NCI-H69 (cell line): Measurements from ENCODE around the gene ITPRIPL2.

ENCODE experiments used
- DNase-seq: peaks from one replicate; lab custom pipeline; 2025; lab: John Stamatoyannopoulos, UW

The ITPRIPL2 gene

DNA sequence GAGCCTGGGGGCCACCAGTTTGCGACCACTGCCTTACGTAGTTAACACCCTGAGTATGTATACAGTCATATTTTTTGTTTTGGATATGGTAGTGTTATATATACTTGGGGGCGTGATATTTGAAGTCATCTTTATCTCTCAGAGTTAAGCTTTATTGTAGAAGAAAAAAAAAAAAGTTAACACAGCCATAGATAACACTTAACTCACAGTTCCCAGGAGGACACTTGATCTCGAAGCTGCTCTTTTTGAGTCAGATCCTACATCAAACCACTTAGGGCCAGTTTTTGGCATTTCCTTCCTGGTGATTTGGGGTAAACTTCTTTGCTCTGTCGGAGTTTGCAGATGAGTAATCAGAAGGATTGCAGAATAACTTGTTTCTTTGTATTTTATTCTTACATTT lies 5.8 kb downstream of the ITPRIPL2 start:
- DNase-seq, result no peak

DNA sequence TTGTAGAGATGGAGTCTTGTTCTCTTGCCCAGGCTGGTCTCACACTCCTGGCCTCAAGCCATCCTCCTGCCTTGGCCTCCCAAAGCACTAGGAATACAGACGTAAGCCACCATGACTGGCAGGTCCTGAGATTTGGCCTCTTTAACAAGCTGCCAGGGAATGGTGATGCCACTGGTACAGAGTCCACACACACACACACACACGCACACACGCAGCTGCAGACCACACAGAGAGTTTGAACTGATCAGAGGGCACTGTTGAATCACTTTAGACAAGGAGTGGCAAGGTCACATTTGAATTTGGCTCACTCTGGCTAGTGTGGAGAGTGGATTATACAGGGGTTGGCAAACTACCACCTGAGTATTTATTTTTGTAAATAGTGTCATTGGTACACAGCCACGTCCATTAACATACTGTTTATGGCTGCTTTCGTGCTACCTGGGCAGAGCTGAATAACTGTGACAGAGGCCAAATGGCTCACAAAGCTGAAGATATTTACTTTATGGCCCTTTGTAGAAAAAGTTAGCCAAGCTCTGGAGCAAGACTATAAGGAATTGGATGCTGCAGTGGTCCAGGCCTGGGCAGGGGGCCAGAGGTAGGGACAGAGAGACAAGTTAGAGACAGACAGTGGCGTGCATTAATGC lies 9.9 kb downstream of the ITPRIPL2 start:
- peak; percentile 28 for DNase-seq

DNA sequence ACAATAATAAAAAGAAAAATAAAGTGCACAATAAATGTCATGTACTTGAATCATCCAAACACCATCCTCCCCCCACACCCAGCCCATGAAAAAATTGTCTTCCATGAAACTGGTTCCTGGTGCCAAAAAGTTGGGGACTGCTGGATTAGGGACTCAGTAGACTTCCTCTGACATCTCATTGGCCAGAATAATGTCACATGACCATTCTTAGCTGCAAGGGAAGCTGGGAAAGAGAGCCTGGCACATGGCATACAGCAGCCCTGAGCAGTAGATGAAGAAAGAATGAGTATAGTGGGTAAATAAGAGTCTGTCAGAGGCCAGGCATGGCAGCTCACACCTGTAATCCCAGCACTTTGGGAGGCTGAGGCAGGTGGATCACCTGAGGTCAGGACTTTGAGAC lies 12.5 kb downstream of the ITPRIPL2 start:
- DNase-seq, result no peak

DNA sequence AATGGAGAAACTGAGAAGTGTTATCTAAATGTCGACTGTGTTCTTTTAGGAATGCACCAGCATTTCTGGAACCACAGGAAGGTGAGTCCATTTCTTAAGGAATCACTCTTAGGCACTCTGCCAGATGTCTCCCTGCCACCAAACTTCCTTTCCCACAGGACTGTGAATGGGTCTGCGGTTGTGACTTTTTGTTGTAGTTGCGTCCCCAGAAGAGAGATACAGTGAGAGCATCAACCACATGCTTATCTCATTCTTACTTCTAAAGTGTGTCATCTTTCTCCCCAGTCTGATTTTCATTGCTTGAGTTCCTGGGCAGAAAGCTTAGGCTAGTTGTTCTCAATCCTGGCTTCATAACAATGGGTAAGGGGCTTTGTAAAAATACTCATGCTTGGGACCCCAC lies 13.4 kb downstream of the ITPRIPL2 start:
- DNase-seq, result no peak

DNA sequence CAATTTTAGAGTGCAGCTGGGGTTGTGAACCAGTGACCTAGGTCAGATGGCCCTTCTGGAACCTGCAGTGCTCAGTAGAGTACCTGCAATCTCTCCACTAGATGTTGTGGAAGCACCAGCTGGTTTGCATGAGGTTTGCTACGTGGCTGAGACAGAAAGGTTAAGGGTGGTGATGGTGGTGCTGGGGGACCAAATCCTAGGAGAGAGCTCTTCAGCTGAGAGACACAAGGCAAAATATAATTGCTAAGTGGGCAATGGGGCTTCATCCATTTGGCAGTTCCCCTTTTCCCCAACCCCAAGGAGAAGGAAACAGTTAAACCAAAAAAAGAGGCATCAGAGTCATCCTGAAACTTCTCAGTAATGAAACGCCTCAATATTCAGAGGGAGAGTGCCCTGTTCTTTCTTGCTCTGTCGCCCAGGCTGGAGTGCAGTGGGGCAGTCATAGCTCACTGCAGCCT lies 13.9 kb downstream of the ITPRIPL2 start:
- no peak for DNase-seq

DNA sequence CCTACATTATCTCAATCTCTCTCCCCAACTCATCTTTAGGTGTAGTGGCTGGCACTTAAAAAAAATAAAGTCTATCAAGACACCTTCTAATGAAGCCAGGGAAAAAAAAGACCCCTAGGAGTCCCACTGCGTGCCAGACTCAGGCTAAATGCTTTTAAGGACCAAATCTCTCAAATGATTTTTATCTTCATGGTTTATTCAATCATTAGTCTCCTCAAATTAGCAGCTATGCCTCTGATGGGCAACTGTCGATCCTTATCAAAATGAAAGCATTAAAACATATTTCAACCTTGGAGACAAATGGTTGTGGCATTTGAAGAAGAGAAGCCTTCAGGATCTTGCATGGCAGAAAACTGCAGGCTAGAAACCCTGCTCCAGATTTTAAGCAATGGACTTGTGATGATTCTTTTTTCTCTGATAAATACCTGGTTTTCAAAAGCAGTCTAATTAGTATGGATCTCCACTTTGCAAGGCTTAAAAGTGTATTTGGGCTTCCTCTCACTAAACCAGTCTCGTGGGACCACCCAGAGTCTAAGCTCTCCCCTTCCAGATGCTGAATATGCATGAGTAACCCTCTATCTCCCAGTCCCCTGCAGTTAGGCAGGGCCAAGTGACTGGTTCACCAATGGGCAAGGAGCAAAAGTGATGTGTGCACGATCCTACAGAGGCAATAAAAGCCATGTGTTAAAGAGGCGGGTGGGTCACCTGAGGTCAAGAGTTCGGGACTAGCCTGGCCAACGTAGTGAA lies 14.9 kb downstream of the ITPRIPL2 start:
- DNase-seq, result peak; percentile 36

DNA sequence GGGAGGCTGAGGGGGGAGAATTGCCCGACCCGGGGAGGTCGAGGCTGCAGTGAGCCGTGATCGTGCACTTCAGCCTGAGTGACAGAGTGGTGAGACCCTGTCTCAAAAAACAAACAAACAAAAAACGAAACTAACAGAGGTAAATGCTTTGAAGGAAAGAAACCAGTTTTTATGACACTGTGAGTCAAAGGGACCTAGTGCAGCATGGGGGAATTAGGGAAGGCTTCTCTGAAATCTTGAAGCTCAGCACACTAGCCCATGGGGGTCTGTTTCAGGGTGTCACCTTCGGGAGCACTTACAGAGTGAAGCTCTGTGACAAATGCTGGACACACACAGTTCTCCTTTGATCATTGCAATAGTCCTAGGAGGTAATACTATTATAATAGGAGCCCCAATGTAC lies 16.6 kb downstream of the ITPRIPL2 start:
- DNase-seq, result no peak

DNA sequence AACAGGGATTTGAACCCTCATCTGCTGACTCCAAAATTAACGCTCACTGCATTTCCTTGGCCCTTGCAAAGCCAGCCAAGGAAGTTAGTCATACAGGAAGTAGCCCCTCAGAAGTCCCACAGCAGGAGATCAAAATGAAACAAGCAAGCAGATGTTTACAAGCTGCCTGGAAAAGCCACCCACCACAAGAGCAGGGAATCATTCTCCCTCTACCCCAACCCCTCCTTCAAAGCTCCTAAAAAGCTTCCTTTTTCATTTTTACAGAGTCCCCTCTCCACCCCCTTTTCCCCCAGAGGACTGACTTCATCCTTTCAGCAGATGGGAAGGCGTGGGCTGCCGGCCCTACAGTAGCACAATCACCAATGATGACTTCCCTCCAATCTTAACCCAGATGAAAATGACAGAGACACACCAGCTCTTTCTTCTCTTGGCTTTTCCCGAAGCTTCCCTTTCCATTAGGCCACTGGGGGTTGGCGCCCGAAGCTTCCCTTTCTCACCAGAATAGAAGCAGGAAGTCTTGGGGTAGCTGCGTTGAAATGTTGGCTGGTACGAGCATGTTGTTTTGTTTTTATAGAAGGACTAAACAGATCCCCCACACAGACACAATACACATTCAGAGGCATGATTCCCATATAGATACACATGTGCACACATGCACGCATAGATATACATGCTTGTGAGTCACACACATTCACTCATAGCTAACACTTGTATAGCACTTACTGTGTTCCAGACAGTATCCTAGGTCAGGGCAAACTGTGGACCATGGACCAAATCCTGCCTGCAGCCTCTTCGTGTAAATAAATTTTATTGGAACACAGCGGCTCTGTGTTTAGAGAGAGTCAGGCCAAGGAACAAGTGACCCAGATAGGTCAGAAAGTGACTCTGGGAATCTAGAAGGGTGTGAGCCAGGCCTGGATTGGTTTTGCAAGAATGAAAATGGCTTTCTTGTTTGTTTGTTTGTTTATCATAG lies 17.4 kb downstream of the ITPRIPL2 start:
- peak; percentile 97 for DNase-seq

DNA sequence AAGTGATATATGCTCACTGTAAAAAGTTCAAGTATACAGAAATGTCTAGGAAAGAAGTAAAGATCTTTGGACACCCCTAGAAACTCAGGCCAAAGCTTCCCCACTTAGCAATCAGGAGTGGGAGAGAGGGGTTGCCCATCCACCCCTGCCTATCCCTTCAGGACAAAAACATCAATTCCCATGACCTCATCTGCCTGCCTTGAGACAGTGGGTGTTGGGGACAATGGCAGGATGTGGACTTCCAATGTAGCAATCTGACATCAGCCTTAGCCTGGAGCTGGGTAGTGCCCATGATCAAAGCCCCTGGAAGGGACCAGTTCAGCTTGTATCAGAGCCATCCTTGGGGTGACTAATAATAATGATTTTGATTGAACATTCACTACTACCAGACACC lies 18.1 kb downstream of the ITPRIPL2 start:
- DNase-seq, result peak; percentile 62

DNA sequence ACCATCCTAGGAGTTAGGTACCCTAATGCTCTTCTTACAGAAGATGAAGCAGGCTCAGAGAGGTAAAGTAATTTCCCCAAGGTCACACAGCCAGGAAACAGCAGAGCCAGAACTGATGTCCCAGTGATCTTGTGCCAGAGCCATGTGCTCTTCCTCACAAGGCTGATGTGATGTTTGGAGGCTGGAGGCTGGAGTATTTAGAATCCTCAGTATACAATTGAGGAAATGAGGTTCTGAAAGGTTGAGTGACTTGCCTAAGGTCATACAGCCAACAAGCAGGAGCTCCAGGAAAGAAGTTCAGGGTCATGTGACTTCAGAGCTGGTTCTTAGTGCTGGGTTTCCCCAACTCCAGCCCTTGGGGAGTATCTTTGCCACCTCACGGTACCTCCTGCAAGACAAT lies 18.5 kb downstream of the ITPRIPL2 start:
- DNase-seq, result no peak

DNA sequence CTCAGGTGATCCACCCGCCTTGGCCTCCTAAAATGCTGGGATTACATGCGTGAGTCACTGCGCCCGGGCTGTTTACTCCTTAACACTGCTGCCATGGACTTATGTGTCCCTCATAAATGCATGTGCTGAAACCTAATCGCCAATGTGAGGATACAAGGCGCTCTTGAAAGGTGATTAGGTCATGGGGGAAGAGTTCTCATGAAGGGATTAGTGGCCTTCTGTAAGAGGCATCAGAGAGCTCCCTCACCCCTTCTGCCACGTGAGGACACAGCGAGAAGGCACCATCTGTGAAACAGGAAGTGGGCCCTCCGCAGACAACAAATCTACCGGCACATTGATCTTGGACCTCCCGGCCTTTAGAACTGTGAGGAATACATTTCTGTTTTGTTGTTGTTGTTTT lies 19.1 kb downstream of the ITPRIPL2 start:
- peak; percentile 23 for DNase-seq

DNA sequence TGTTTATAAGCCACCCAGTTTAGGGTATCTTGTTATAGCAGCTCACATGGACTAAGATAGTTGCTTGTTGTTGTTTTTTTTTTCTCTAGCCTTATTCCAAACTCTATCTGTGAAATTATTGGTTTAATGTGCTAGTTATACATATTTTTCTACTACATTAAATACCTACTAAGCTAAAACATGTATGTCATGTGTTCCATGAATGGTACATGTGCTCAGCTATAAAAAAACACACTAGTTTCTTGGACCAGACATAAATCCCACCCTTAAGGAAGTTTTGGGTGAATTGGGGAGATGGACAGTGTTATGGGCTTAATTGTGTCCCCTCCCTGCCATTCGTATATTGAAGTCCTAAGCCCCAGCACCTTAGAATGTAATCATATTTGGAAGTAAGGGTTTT lies 19.8 kb downstream of the ITPRIPL2 start:
- DNase-seq, result no peak

DNA sequence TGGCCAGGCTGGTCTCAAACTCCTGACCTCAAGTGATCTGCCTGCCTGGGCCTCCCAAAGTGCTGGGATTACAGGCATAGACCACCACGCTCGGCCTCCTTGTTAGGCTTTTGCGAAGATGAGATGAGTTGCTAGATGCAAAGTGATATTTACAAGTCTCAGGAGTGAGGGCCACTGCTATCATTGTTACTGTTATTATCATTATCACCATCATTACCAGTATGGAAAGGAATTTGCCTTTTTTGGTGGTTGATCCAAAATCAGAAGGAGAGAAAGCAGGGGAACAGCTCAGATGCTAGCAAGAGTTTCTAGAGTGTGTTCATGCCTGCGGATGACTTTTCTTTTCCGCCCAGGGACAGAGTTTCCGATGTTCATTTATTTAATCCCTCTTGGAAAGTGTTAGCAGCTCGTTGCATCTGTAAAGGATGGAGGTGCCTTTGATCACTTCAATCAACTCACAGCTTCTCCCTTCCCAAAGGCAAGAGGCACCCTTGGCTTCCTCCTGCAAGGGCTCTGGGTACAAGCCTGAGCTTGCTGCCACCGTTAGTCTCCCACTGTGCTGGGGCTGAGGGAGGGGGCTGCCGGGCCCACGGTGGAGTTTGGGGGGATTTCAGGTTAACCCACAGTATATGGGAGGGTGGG lies 21.6 kb downstream of the ITPRIPL2 start:
- peak; percentile 70 for DNase-seq

DNA sequence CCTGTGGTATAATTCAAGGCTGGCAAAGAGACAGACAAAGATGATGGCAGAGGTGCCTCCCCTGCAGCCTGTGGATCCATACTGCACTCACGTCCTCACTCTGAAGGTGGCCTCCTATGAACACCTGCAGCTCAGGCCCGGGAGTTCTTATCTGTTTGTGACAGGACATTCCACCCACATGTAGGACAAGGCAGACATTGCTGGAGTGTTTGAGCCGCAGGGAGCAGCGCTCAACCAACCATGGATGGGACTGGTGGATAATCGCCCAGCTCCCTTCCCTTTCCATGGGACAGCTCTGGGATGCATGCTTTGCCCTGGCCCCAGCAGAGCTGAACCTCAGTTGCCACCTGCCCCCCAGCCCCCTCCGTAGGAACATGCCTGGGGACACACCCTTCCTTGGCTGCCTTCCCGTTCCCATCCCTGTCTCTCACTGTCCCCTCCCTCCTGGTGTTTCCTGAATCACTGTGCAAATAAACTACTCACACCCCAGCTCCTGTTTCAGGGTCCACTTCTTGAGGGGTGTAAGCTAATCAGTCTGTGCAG lies 22.2 kb downstream of the ITPRIPL2 start:
- DNase-seq, result peak; percentile 94

DNA sequence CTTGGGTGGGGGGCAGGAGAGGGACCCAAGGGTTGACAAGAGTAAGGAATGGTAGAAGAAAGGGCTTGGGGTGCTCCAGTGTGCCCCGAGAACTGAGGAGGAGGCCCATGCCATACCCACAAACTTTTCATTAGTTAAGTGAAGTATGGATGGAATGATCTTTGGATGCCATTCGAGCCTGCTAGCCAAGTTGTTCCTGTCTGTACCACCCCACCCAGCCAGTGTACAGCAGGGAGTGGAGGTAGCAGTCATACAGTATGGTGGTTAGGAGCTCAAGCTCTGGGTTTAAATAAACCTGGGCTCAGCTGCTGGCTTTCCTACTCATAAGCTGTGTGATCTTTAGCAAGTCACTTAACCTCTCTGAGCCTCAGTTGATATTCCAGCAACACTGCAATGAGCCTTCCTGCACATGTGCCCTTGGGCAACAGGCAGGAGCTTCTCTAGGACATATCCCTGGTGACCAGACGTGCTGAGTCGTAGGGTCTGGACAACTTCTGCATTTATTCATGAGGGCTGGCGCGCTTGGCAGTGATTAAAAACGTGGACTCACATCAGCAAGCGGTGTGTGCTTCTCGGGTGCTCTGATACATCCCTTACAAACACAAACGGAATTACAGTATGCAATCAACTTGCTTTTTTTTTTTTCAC lies 22.9 kb downstream of the ITPRIPL2 start:
- no peak for DNase-seq

DNA sequence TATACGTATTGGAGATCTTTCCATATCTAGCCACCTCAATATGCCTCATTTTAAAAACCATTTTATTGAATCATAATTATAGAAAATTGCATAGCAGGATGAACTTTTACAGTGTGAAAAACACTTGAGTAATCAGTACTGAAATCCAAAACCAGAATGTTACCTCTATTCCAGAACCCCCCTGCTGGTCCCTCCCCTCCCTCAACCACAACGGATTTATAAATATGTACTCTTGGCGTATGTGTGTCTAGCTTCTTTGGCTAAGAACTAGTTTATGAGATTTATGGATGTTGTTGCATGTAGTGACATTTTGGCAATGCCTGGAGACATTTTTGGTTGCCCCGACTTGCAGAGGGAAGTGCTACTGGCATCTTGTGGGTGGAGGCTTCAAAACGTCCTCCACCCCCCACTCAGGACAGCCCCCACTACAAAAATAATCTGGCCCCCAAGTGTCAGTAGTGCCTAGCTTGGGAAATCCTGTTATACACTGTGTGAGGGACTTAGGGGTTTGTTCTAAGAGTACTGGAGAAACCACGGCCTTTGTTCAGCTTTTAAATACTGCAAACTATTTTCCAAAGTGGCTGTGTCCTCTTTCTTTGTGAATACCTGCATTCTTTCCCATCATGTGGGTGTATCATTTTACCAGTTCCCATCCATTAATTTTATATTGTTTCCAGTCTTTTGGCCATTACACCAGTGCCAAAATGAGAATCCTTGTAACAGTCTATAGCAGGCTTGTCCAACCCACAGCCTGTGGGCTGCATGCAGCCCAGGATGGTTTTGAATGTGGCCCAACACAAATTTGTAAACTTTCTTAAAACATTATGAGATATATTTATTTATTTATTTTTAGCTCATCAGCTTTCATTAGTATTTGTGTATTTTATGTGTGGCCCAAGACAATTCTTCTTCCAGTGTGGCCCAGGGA lies 23.7 kb downstream of the ITPRIPL2 start:
- peak; percentile 95 for DNase-seq

DNA sequence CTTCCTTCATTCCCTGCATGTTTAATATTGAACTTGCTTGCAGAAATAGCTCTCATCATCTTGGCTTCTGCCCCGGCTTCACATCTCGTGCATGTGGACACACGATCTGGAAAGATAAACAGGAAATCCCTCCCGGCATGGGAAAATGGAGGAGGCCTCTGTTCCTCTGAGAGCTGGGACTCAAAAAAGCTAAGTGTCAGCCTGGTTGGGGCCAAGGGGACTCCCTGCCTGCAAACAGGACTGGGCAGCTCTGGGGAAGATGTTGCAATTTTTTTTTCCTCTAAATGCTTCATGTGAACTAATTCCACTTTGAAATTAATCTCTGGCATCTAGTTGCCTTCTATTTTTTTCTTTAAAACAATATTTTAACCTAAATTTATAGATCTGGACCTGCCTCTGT lies 24.8 kb downstream of the ITPRIPL2 start:
- peak; percentile 95 for DNase-seq

DNA sequence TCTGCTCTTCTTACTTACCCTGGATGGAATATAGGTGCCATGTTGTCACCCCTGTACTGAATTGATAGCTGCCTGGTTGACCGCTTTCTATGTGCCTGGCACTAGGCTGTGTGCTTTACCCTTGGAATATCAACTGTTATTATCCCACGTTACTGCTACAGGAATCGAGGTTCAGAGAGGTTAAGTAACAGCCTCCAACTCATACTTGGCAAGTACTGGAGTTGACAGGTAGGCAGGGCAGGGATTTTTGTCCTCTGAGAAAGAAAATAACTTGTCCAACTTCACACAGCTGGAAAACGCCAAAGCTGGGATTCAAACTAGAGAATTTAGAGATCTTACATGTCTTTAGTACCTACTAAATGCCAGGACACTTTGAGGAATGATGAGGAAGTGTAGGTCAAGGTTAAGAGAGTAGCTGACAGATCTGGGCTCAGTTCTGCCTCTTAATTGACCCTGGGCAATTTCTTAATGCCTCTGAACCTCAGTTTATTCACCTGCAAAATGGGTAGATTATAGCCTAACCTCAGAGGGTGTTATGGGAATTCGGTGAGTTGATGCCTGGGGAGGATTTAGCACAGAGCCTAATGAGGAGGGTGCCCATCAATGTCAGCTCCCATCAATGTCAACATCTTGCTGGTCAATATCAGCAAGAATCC lies 25.8 kb downstream of the ITPRIPL2 start:
- peak; percentile 39 for DNase-seq

DNA sequence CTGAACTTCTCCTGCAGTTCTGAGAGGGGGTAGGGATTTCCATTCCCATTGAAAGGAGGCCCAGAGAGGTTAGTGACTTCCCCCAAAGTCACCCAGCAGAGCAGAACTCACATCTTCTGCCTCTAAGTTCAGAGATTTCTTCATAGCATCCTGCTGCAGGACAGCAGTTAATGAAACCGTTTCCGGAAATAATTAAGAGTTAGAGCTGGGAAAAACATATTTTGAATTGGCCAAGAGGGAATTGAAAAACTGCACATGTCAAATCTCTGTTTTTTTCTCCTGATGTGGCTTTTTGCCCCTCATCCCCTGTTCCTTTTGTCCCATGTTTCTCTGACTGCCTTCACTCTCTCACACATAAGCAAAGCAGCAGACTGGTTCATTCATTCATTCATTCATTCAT lies 26.6 kb downstream of the ITPRIPL2 start:
- DNase-seq, result no peak
